Neural cell (in vitro differentiated cells): ENCODE results near the gene EMILIN2. TPM values are rescaled to one million over a fixed set of nuclear protein-coding genes. Genes with fewer than 3 reads are reported as not detected.

Experiments used
- H2AFZ ChIP-seq: fragments of 200-600, 300-800 bp; sonication (generic), shearing (Covaris generic); 2 replicates; pipeline ENCODE4 v1.6.0; 2014; ENCODE audit warnings: low read depth, mild to moderate bottlenecking, antibody characterized with exemption, low read length, moderate library complexity
- H3F3A ChIP-seq: fragments of 200-600 bp; shearing (Covaris generic); 2 replicates; pipeline ENCODE4 v1.6.1; 2016; ENCODE audit warnings: mild to moderate bottlenecking, moderate library complexity, mixed read lengths, antibody characterized with exemption, low read length; ENCODE audit not compliant: insufficient read depth, poor library complexity, severe bottlenecking
- H3K27ac ChIP-seq: fragments of 200-600, 300-800 bp; sonication (generic), shearing (Covaris generic); 2 replicates; pipeline ENCODE4 v1.5.1; 2014; ENCODE audit warnings: mild to moderate bottlenecking, low read length, moderate library complexity
- H3K27me3 ChIP-seq: fragments of 300-800, 200-600 bp; sonication (generic), shearing (Covaris generic); 2 replicates; pipeline ENCODE4 v1.6.0; 2014; ENCODE audit warnings: mild to moderate bottlenecking, low read depth, low read length, moderate library complexity; ENCODE audit not compliant: insufficient read depth
- H3K36me3 ChIP-seq: fragments of 300-800, 200-600 bp; sonication (generic), shearing (Covaris generic); 2 replicates; pipeline ENCODE4 v1.5.1; 2014; ENCODE audit warnings: mild to moderate bottlenecking, antibody characterized with exemption, low read length, moderate library complexity; ENCODE audit not compliant: insufficient read depth
- H3K4me2 ChIP-seq: fragments of 300-800, 200-600 bp; sonication (generic), shearing (Covaris generic); 2 replicates; pipeline ENCODE4 v1.6.0; 2014; ENCODE audit warnings: mild to moderate bottlenecking, low read length
- H3K4me3 ChIP-seq: fragments of 300-800, 200-600 bp; sonication (generic), shearing (Covaris generic); 2 replicates; pipeline ENCODE4 v1.5.1; 2014; ENCODE audit warnings: mild to moderate bottlenecking, low read length, moderate library complexity
- H3K79me2 ChIP-seq: fragments of 200-600 bp; shearing (Covaris generic); replicated peaks from 2 replicates; pipeline ENCODE4 v1.6.0; 2014; ENCODE audit warnings: mild to moderate bottlenecking, low read length, moderate library complexity; ENCODE audit not compliant: insufficient read depth
- H3K9ac ChIP-seq: fragments of 300-800, 200-600 bp; sonication (generic), shearing (Covaris generic); 2 replicates; pipeline ENCODE4 v1.6.1; 2016; ENCODE audit warnings: mild to moderate bottlenecking, low read length, mixed read lengths
- H3K9me2 ChIP-seq: fragments of 200-600 bp; shearing (Covaris generic); 2 replicates; pipeline ENCODE4 v1.6.1; 2016; ENCODE audit warnings: mild to moderate bottlenecking, low read length, mixed read lengths; ENCODE audit not compliant: insufficient read depth
- H3K9me3 ChIP-seq: fragments of 200-600, 300-800 bp; sonication (generic), shearing (Covaris generic); 2 replicates; pipeline ENCODE4 v1.6.1; 2016; ENCODE audit warnings: mild to moderate bottlenecking, mixed run types, low read length, moderate library complexity, mixed read lengths
- H4K20me1 ChIP-seq: fragments of 200-600 bp; shearing (Covaris generic); 2 replicates; pipeline ENCODE4 v1.6.1; 2016; ENCODE audit warnings: mild to moderate bottlenecking, mixed run types; ENCODE audit not compliant: insufficient read depth
- CTCF ChIP-seq: fragments of 450-650 bp; IDR thresholded peaks from 2 replicates; pipeline ENCODE4 v1.5.1; 2014; ENCODE audit warnings: antibody characterized with exemption, mild to moderate bottlenecking, moderate library complexity; ENCODE audit not compliant: poor library complexity, severe bottlenecking
- EP300 ChIP-seq: fragments of 450-650 bp; conservative IDR thresholded peaks from 2 replicates; pipeline ENCODE4 v1.6.1; 2014; ENCODE audit warnings: antibody characterized with exemption, mild to moderate bottlenecking, moderate library complexity; ENCODE audit not compliant: poor library complexity, severe bottlenecking
- EZH2 ChIP-seq: fragments of 200-600, 300-800 bp; shearing (Covaris generic), sonication (generic); IDR thresholded peaks from 2 replicates; pipeline ENCODE4 v1.6.1; 2014; ENCODE audit warnings: antibody characterized with exemption, low read length, borderline replicate concordance, mild to moderate bottlenecking; ENCODE audit not compliant: insufficient read depth, poor library complexity, severe bottlenecking
- MXI1 ChIP-seq: fragments of 450-650 bp; conservative IDR thresholded peaks from 2 replicates; pipeline ENCODE4 v1.6.1; 2014; ENCODE audit warnings: antibody characterized with exemption, mild to moderate bottlenecking; ENCODE audit not compliant: poor library complexity, severe bottlenecking
- POLR2AphosphoS5 ChIP-seq: IDR thresholded peaks from 2 replicates; pipeline ENCODE4 v1.6.1; 2012
- RAD21 ChIP-seq: fragments of 450-650 bp; conservative IDR thresholded peaks from 2 replicates; pipeline ENCODE4 v1.6.1; 2014; ENCODE audit warnings: antibody characterized with exemption, mild to moderate bottlenecking, moderate library complexity
- SMC3 ChIP-seq: fragments of 450-650 bp; conservative IDR thresholded peaks from 2 replicates; pipeline ENCODE4 v1.6.1; 2014; ENCODE audit warnings: antibody characterized with exemption, mild to moderate bottlenecking, moderate library complexity; ENCODE audit not compliant: poor library complexity
- TAF1 ChIP-seq: IDR thresholded peaks from 2 replicates; pipeline ENCODE4 v1.6.1; 2012; ENCODE audit warnings: low read depth
- polyA minus RNA-seq: library from RNA; depleted of rRNA, polyadenylated mRNA; stranded (reverse); fragments of >200 nt; gene quantifications from 2 replicates; pipeline ENCODE4 v1.2.3, GENCODE V29; 2014
- polyA plus RNA-seq: library from polyadenylated mRNA; depleted of rRNA; stranded (reverse); fragments of >200 nt; gene quantifications from 2 replicates; pipeline ENCODE4 v1.2.3, GENCODE V29; 2014
- TF ChIP-seq, protein P1 (sequence below): IDR thresholded peaks from 2 replicates; pipeline ENCODE4 v1.6.1; 2012; ENCODE audit warnings: borderline replicate concordance

EMILIN2 gene
- polyA plus RNA-seq (0.12 TPM in 1 of 2 replicates, not detected in the other), polyA minus RNA-seq (0.12 TPM in 1 of 2 replicates, not detected in the other)

DNA sequence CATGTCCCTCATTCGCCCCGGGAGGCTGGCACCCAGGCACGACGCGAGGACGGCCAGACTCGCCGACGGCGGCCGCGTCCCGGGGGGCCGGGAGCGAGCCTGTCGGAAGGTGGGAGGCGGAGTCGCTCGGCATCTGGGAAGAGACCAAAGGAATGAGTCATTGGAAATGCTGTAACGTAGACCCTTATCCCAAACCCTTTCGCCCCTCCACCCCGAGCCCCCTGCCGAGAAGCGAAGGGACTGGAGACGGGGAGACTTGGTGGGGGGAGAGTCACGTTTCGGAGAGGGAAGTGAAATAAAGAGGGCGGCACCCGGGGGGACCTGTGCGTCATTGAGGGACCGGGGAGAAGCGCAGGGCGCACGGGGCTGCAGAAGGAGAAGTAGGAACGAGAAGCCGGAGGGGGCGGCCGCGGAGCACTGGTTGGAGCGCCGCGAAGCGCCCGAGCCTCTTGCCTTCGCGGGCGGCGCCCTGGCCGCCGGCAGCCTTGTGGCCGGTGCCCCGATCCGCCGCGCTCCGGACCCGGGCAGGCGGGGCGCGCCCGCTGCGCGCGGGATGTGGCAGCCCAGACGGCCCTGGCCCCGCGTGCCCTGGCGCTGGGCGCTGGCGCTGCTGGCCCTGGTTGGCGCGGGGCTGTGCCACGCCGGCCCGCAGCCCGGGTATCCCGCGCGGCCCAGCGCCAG is at the start of gene EMILIN2:
EMILIN2 (plus strand) TSS at position 371 of the 681 bp plus-strand sequence; CDS start at position 554, 183 bp downstream.
- TF ChIP-seq EZH2 (peak; percentile 42), EP300 (no peak), POLR2AphosphoS5 (no peak)
- Histone ChIP-seq H3K9me2 (no peaks in the 10 kb centered on the region), H4K20me1 (no peaks in the 10 kb centered on the region), H2AFZ (no peak within 1 kb of the TSS), H3K79me2 (no peaks in the 10 kb centered on the region), H3K27ac (no peak within 1 kb of the TSS), H3K9ac (no peak within 1 kb of the TSS), H3F3A (no peaks in the 10 kb centered on the region), H3K36me3 (no peaks in the 10 kb centered on the region), H3K9me3 (no peaks in the 10 kb centered on the region), H3K4me2 (peak within 1 kb of the TSS; percentile 68), H3K4me3 (peak within 1 kb of the TSS; percentile 75), H3K27me3 (peaks cover 52% of the 10 kb centered on the region)

DNA sequence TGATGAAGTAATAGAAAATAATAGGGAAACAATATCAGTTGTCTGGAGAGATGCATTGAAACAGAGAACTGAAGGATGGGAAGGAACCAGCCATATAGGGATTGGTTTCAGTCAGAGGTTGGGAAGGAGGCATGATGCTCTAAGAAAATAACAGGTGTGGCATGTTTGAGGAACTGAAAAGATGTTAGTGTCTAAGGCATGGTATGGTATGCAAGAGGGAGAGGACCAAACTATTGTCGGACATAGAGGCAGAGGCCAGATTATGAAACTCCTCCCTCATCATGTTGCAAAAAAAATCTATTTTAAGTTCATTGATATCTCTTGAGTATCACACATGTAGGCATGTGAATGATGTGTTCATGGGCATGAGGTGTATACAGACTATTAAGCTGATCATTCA is 48.9 kb upstream of the EMILIN2 start:
- Histone ChIP-seq H3K9me3 (no peaks in the 10 kb centered on the region), H3F3A (no peaks in the 10 kb centered on the region), H3K79me2 (no peaks in the 10 kb centered on the region), H3K9me2 (no peaks in the 10 kb centered on the region), H2AFZ (no peak overlapping the region), H3K27ac (no peak overlapping the region), H3K4me3 (no peak overlapping the region), H3K4me2 (no peak overlapping the region), H3K9ac (no peak overlapping the region), H4K20me1 (no peaks in the 10 kb centered on the region), H3K36me3 (no peaks in the 10 kb centered on the region), H3K27me3 (no peaks in the 10 kb centered on the region)
- no peak for TF ChIP-seq EZH2
- TF ChIP-seq CTCF = no peak
- no peak for TF ChIP-seq TAF1
- TF ChIP-seq, protein P1, sequence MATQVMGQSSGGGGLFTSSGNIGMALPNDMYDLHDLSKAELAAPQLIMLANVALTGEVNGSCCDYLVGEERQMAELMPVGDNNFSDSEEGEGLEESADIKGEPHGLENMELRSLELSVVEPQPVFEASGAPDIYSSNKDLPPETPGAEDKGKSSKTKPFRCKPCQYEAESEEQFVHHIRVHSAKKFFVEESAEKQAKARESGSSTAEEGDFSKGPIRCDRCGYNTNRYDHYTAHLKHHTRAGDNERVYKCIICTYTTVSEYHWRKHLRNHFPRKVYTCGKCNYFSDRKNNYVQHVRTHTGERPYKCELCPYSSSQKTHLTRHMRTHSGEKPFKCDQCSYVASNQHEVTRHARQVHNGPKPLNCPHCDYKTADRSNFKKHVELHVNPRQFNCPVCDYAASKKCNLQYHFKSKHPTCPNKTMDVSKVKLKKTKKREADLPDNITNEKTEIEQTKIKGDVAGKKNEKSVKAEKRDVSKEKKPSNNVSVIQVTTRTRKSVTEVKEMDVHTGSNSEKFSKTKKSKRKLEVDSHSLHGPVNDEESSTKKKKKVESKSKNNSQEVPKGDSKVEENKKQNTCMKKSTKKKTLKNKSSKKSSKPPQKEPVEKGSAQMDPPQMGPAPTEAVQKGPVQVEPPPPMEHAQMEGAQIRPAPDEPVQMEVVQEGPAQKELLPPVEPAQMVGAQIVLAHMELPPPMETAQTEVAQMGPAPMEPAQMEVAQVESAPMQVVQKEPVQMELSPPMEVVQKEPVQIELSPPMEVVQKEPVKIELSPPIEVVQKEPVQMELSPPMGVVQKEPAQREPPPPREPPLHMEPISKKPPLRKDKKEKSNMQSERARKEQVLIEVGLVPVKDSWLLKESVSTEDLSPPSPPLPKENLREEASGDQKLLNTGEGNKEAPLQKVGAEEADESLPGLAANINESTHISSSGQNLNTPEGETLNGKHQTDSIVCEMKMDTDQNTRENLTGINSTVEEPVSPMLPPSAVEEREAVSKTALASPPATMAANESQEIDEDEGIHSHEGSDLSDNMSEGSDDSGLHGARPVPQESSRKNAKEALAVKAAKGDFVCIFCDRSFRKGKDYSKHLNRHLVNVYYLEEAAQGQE = no peak
- TF ChIP-seq SMC3 = no peak

DNA sequence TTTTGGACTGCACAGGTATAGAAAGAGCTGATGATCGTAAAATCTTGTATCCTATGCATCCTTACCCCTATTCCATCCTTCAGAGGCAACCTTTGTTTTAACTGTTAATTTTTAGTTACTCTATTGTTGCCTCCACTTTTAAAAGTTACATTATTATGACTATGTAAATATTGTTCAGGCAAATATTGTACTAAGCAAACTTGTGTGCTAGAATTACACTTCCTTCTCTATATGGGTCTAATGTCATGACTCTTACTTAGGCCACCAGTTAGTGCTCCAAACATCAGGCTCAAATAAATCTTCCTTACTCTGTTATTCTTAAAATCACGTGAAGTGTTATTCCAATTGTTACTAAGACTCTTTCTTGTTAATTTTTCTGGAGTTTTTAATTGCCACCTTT is 47.4 kb upstream of the EMILIN2 start:
- Histone ChIP-seq H3K36me3 (no peaks in the 10 kb centered on the region), H3K27me3 (no peaks in the 10 kb centered on the region), H3K9me3 (no peaks in the 10 kb centered on the region), H4K20me1 (no peaks in the 10 kb centered on the region), H3K27ac (no peak overlapping the region), H3K9me2 (no peaks in the 10 kb centered on the region), H3K79me2 (no peaks in the 10 kb centered on the region), H3K9ac (no peak overlapping the region), H3K4me3 (no peak overlapping the region), H3F3A (no peaks in the 10 kb centered on the region), H2AFZ (no peak overlapping the region), H3K4me2 (no peak overlapping the region)
- TF ChIP-seq, protein P1 = no peak
- TF ChIP-seq MXI1 = no peak
- no peak for TF ChIP-seq EZH2
- TF ChIP-seq RAD21 = no peak
